Endothelial cell of umbilical vein (primary cell): ENCODE data around the gene DENND4B. TPM values are rescaled to one million over a fixed set of nuclear protein-coding genes. Genes with fewer than 3 reads are reported as not detected.

Source experiments
- BruUV-seq: library from RNA; stranded (reverse); fragments of 400-500 nt; replicated peaks from 2 replicates; lab custom pipeline; 2021; lab: Mats Ljungman, UMichigan
- CTCF ChIA-PET: fragments of 300-600, 350-600 bp; sonication (Branson Sonifier 250); formaldehyde crosslinking; loops from one replicate; lab custom pipeline; 2021; ENCODE audit warnings: antibody characterized with exemption, inconsistent platforms; lab: Charles Lee
- POLR2A ChIA-PET: fragments of 300-600, 350-600 bp; sonication (Branson Sonifier 250); formaldehyde crosslinking; loops from one replicate; lab custom pipeline; 2021; ENCODE audit warnings: antibody characterized with exemption, inconsistent platforms; lab: Charles Lee
- DNase-seq: peaks from one replicate; pipeline ENCODE4 v3.0.0-alpha.2; 2011; ENCODE audit warnings: low read depth, low spot score
- FAIRE-seq: peaks from 2 replicates; lab custom pipeline; 2011; peaks lifted over from hg19 to GRCh38; lab: Jason Lieb, UNC
- H2AFZ ChIP-seq: 2 replicates; pipeline ENCODE4 v1.6.0; 2012; ENCODE audit warnings: low read depth, low read length, control low read depth, inconsistent platforms
- H3K27ac ChIP-seq: 2 replicates; pipeline ENCODE4 v1.5.1; 2011; ENCODE audit warnings: low read depth, mild to moderate bottlenecking, control low read depth, low read length, moderate library complexity; ENCODE audit not compliant: insufficient read depth
- H3K27me3 ChIP-seq, 2 experiments: 2 replicates each; pipeline versions ENCODE4 v1.6.0 to v1.6.1; 2011; ENCODE audit warnings: low read length in 2 of 2, mixed read lengths in 1 of 2; ENCODE audit not compliant: control insufficient read depth in 2 of 2, insufficient read depth in 2 of 2
- H3K36me3 ChIP-seq, 2 experiments: 2 replicates in 1 of 2; 3 replicates in 1 of 2; pipeline ENCODE4 v1.5.1; 2011; ENCODE audit warnings: low read length in 2 of 2, mild to moderate bottlenecking in 1 of 2, moderate library complexity in 1 of 2; ENCODE audit not compliant: control insufficient read depth in 2 of 2, insufficient read depth in 2 of 2; ENCODE audit errors: extremely low read depth in 1 of 2
- H3K4me1 ChIP-seq: 3 replicates; pipeline ENCODE4 v1.5.1; 2011; ENCODE audit warnings: mild to moderate bottlenecking, low read length; ENCODE audit not compliant: control insufficient read depth, insufficient read depth; ENCODE audit errors: extremely low read depth
- H3K4me2 ChIP-seq: 2 replicates; pipeline ENCODE4 v1.6.1; 2011; ENCODE audit warnings: low read length, control low read depth, mixed read lengths; ENCODE audit not compliant: insufficient read depth
- H3K4me3 ChIP-seq, 3 experiments: fragments of 200-600 bp in 1 of 3; sonication (generic), shearing (Covaris generic) in 1 of 3; replicated peaks in 1 of 3; 2 replicates each; pipeline ENCODE4 v1.5.1; 2011 to 2016; ENCODE audit warnings: control low read depth in 3 of 3, low read length in 3 of 3, mild to moderate bottlenecking in 2 of 3, inconsistent platforms in 1 of 3, low read depth in 1 of 3, moderate library complexity in 1 of 3; ENCODE audit not compliant: insufficient read depth in 1 of 3
- H3K79me2 ChIP-seq: 2 replicates; pipeline ENCODE4 v1.6.0; 2012; ENCODE audit warnings: low read length, inconsistent platforms; ENCODE audit not compliant: control insufficient read depth, insufficient read depth
- H3K9ac ChIP-seq: replicated peaks from 2 replicates; pipeline ENCODE3; 2011; ENCODE audit warnings: low read length, control low read depth; ENCODE audit not compliant: insufficient read depth; ENCODE audit errors: extremely low read depth
- H3K9me1 ChIP-seq: replicated peaks from 3 replicates; pipeline ENCODE4 v1.6.0; 2011; ENCODE audit warnings: mild to moderate bottlenecking, low read length; ENCODE audit not compliant: control insufficient read depth, insufficient read depth; ENCODE audit errors: extremely low read depth
- H3K9me3 ChIP-seq: replicated peaks from 2 replicates; pipeline ENCODE4 v1.5.1; 2012; ENCODE audit warnings: low read length, inconsistent platforms; ENCODE audit not compliant: control insufficient read depth, insufficient read depth
- H4K20me1 ChIP-seq: replicated peaks from 2 replicates; pipeline ENCODE3; 2011; ENCODE audit warnings: mild to moderate bottlenecking, low read length; ENCODE audit not compliant: control insufficient read depth, insufficient read depth; ENCODE audit errors: extremely low read depth
- FOS ChIP-seq: IDR thresholded peaks from 2 replicates; pipeline ENCODE4 v1.6.1; 2011; ENCODE audit warnings: mild to moderate bottlenecking, low read length, moderate library complexity, borderline replicate concordance; ENCODE audit not compliant: insufficient read depth
- GATA2 ChIP-seq: IDR thresholded peaks from 2 replicates; pipeline ENCODE4 v1.7.0; 2011; ENCODE audit warnings: low read depth, mild to moderate bottlenecking, moderate library complexity, mixed read lengths, low read length; ENCODE audit not compliant: insufficient read length, insufficient read depth
- JUN ChIP-seq: IDR thresholded peaks from 2 replicates; pipeline ENCODE4 v1.6.1; 2011; ENCODE audit warnings: borderline replicate concordance, low read depth; ENCODE audit not compliant: insufficient read length, insufficient read depth
- POLR2A ChIP-seq: IDR thresholded peaks from 2 replicates; pipeline ENCODE4 v1.6.1; 2012; ENCODE audit warnings: low read depth, mild to moderate bottlenecking, control low read depth, low read length
- dilution Hi-C: fragments of 300-500 bp; cut with MboI; formaldehyde crosslinking; loops from one replicate; pipeline ENCODE4 v1.15.0; 2019; ENCODE audit warnings: low sequenced_read_pairs; ENCODE audit not compliant: extremely low pct_ligation_motif_present
- intact Hi-C: fragments of 100-400 bp; cut with micrococcal nuclease; formaldehyde crosslinking; loops from one replicate; pipeline ENCODE4 v1.10.0; 2022
- polyA plus RNA-seq, 4 experiments: library from polyadenylated mRNA; depleted of rRNA in 3 of 4; stranded (reverse) in 3 of 4; unstranded in 1 of 4; fragments of >200 nt; gene quantifications; 2 replicates each; pipeline versions ENCODE4 v1.2.1 to v1.2.3, GENCODE V29; 2011 to 2012; ENCODE audit warnings: missing spikeins in 1 of 4
- total RNA-seq: library from RNA; stranded (reverse); gene quantifications from 2 replicates; pipeline ENCODE4 v1.2.3, GENCODE V29; 2021
- TF ChIP-seq, protein P1 (sequence below), 2 donors: IDR thresholded peaks; 1 replicate in 1 of 2; 2 replicates in 1 of 2; pipeline ENCODE4 v1.5.1; 2011; ENCODE audit warnings: low read length in 2 of 2, mild to moderate bottlenecking in 2 of 2, moderate library complexity in 2 of 2, control low read depth in 1 of 2, inconsistent platforms in 1 of 2, low read depth in 1 of 2; ENCODE audit not compliant: insufficient read depth in 1 of 2; ENCODE audit errors: extremely low read depth in 1 of 2
- TF ChIP-seq, protein P2 (sequence below): IDR thresholded peaks from 2 replicates; pipeline ENCODE4 v1.6.1; 2011; ENCODE audit not compliant: insufficient read depth, insufficient read length

The DENND4B gene
- total and polyA plus RNA-seq, 2 donors (not counting 3 experiments of a cell fraction or from before 2014, with no cell fraction given), result 35.6 to 57.8 TPM

DNA sequence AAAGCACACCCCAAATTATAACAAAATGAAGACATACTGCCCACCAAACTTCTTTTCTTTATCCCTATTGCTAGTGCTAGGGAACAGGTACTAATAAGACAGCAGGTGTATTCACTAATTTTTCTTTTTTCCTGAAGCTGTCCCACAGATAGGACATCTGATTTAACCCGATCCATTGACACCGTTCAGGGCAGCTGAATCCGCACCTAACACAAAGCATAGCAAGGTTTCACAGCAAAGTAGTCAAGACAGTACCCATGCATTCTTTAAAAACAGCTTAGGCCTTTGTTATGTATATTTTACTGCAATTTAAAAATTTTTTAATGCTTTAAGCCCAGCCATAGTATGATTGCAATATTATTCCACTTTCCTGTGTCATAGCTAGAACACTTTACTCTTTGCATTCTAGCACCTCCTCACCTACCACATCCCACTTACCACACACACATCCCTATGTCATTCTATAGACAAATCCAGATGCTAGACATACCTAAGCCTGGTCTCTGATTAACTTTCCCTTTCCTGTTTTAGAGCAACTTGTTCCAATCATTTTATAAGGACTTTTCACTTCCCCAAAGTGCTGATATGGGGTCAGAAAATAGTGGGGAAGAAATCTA, 64.1 kb downstream of the DENND4B start:
- peaks cover 23% of the 10 kb centered on the region for H3K4me1 ChIP-seq
- H3K4me3 ChIP-seq, result no peak overlapping the region
- no TSS peak for BruUV-seq
- H2AFZ ChIP-seq, result peak overlapping the region; percentile 24
- H3K79me2 ChIP-seq, result peaks cover 67% of the 10 kb centered on the region
- FAIRE-seq (no peak), DNase-seq (peak; percentile 16)
- H3K36me3 ChIP-seq, result no peaks in the 10 kb centered on the region
- H3K27ac ChIP-seq, result peak overlapping the region; percentile 81
- H3K27me3 ChIP-seq, result no peaks in the 10 kb centered on the region
- H3K4me2 ChIP-seq, result peak overlapping the region; percentile 93
- intact Hi-C loops, result loop anchor here (5.0 kb wide), 1 partner anchor 80 kb away; the partner anchor contains the start of gene SLC39A1
- dilution Hi-C loops, result no loop called here
- ChIA-PET POLR2A (no interaction called here), CTCF (interaction anchor here (0.6 to 1.8 kb wide), 6 partner anchors 14 to 64 kb away, joined by 3 to 8 read pairs (median 4); partner anchors contain the start of genes DENND4B and GATAD2B)
- TF ChIP-seq JUN (no peak), GATA2 (no peak), POLR2A (no peak), FOS (no peak)
- TF ChIP-seq, protein P1, sequence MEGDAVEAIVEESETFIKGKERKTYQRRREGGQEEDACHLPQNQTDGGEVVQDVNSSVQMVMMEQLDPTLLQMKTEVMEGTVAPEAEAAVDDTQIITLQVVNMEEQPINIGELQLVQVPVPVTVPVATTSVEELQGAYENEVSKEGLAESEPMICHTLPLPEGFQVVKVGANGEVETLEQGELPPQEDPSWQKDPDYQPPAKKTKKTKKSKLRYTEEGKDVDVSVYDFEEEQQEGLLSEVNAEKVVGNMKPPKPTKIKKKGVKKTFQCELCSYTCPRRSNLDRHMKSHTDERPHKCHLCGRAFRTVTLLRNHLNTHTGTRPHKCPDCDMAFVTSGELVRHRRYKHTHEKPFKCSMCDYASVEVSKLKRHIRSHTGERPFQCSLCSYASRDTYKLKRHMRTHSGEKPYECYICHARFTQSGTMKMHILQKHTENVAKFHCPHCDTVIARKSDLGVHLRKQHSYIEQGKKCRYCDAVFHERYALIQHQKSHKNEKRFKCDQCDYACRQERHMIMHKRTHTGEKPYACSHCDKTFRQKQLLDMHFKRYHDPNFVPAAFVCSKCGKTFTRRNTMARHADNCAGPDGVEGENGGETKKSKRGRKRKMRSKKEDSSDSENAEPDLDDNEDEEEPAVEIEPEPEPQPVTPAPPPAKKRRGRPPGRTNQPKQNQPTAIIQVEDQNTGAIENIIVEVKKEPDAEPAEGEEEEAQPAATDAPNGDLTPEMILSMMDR (IDR thresholded peaks at IDR 0.05; ENCODE audit: extremely low read depth in 1 of 2, insufficient read depth in 1 of 2, low read depth in 1 of 2, low read length in 2 of 2), result no peak
- TF ChIP-seq, protein P2, sequence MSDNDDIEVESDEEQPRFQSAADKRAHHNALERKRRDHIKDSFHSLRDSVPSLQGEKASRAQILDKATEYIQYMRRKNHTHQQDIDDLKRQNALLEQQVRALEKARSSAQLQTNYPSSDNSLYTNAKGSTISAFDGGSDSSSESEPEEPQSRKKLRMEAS, result no peak
- peaks cover 3% of the 10 kb centered on the region for H4K20me1 ChIP-seq
- no peaks in the 10 kb centered on the region for H3K9me1 ChIP-seq
- H3K9me3 ChIP-seq, result no peaks in the 10 kb centered on the region
- peak overlapping the region; percentile 93 for H3K9ac ChIP-seq
